ENCODE measurements around the gene NXPH1. TPM values are rescaled to one million over a fixed set of nuclear protein-coding genes. Genes with fewer than 3 reads are reported as not detected.
"Not testable (repeated sequence)": the region's sequence is repeated elsewhere in the genome, so short reads cannot be mapped to it uniquely, and the experiment has no call there.

The NXPH1 gene
- total and polyA plus RNA-seq, 3 experiments from 2014 or later: not detected

- Histone ChIP-seq H3K27ac (ENCODE audit: low read depth, low read length) (no peak overlapping the region), H3K4me1 (ENCODE audit: insufficient read depth, low read length) (no peaks in the 10 kb centered on the region), H3K36me3 (ENCODE audit: insufficient read depth, low read length) (no peaks in the 10 kb centered on the region), H3K4me3 (ENCODE audit: low read length) (no peak overlapping the region), H3K27me3 (ENCODE audit: insufficient read depth, low read length, poor library complexity, severe bottlenecking) (no peaks in the 10 kb centered on the region), H3K9me3 (ENCODE audit: low read length) (no peaks in the 10 kb centered on the region)
- no peak overlapping the region for H3K27ac Mint-ChIP-seq
- no peaks in the 10 kb centered on the region for H3K27me3 Mint-ChIP-seq
- no peak overlapping the region for H3K4me3 Mint-ChIP-seq
- ChIA-PET POLR2A (no interaction called here), CTCF (interaction anchor here (1.0 kb wide), 1 partner anchor 14 kb away, joined by 4 read pairs; no protein-coding TSS in a partner anchor)
- no peaks in the 10 kb centered on the region for H3K36me3 Mint-ChIP-seq
- no peaks in the 10 kb centered on the region for H3K4me1 Mint-ChIP-seq
- no peak for DNase-seq
- H3K9me3 Mint-ChIP-seq: peaks cover 0 to 11% (median 4%) of the 10 kb centered on the region in 5 donors
Observed at GRCh38 chr7:8724080-8724718, 290.8 kb downstream of the NXPH1 start.

- H3K36me3 ChIP-seq (ENCODE audit: insufficient read depth, low read length); H3K36me3 Mint-ChIP-seq; H3K4me3 Mint-ChIP-seq; CTCF ChIA-PET; H3K27me3 Mint-ChIP-seq; H3K27ac Mint-ChIP-seq; H3K4me1 Mint-ChIP-seq; H3K27ac ChIP-seq (ENCODE audit: low read depth, low read length); H3K4me3 ChIP-seq (ENCODE audit: low read length); H3K4me1 ChIP-seq (ENCODE audit: insufficient read depth, low read length); POLR2A ChIA-PET; H3K9me3 ChIP-seq (ENCODE audit: low read length); H3K27me3 ChIP-seq (ENCODE audit: insufficient read depth, low read length, poor library complexity, severe bottlenecking): not testable (repeated sequence)
- H3K9me3 Mint-ChIP-seq: peaks cover 2 to 20% (median 12%) of the 10 kb centered on the region in 5 donors
- peak in 1 of 5 donors; percentile 33 for DNase-seq
Observed at GRCh38 chr7:8731756-8732155, 298.3 kb downstream of the NXPH1 start.

- no peaks in the 10 kb centered on the region for H3K27me3 ChIP-seq (ENCODE audit: insufficient read depth, low read length, poor library complexity, severe bottlenecking)
- H3K9me3 ChIP-seq (ENCODE audit: low read length): no peaks in the 10 kb centered on the region
- no peak for DNase-seq
- H3K27ac ChIP-seq (ENCODE audit: low read depth, low read length): no peak overlapping the region
- Mint-ChIP-seq H3K9me3 (peaks cover 2 to 19% (median 9%) of the 10 kb centered on the region in 5 donors), H3K36me3 (no peaks in the 10 kb centered on the region), H3K4me3 (no peak overlapping the region), H3K27ac (no peak overlapping the region), H3K27me3 (no peaks in the 10 kb centered on the region), H3K4me1 (no peaks in the 10 kb centered on the region)
- no peak overlapping the region for H3K4me3 ChIP-seq (ENCODE audit: low read length)
- no peaks in the 10 kb centered on the region for H3K36me3 ChIP-seq (ENCODE audit: insufficient read depth, low read length)
- no peaks in the 10 kb centered on the region for H3K4me1 ChIP-seq (ENCODE audit: insufficient read depth, low read length)
- CTCF ChIA-PET: no interaction called here
- POLR2A ChIA-PET: no interaction called here
Observed at GRCh38 chr7:8739837-8740236, 306.4 kb downstream of the NXPH1 start.

- no peak overlapping the region for H3K27ac ChIP-seq (ENCODE audit: low read depth, low read length)
- Mint-ChIP-seq H3K36me3 (no peaks in the 10 kb centered on the region), H3K27ac (no peak overlapping the region), H3K4me3 (no peak overlapping the region), H3K9me3 (peaks cover 2 to 7% (median 5%) of the 10 kb centered on the region in 5 donors), H3K27me3 (no peaks in the 10 kb centered on the region), H3K4me1 (no peaks in the 10 kb centered on the region)
- CTCF ChIA-PET: no interaction called here
- H3K9me3 ChIP-seq (ENCODE audit: low read length): no peaks in the 10 kb centered on the region
- H3K4me3 ChIP-seq (ENCODE audit: low read length): no peak overlapping the region
- H3K36me3 ChIP-seq (ENCODE audit: insufficient read depth, low read length): no peaks in the 10 kb centered on the region
- H3K27me3 ChIP-seq (ENCODE audit: insufficient read depth, low read length, poor library complexity, severe bottlenecking): no peaks in the 10 kb centered on the region
- POLR2A ChIA-PET: no interaction called here
- DNase-seq: no peak
- no peaks in the 10 kb centered on the region for H3K4me1 ChIP-seq (ENCODE audit: insufficient read depth, low read length)
Observed at GRCh38 chr7:8742837-8743236, 309.4 kb downstream of the NXPH1 start.

GRCh38 chr7:8747338-8747737 is 313.9 kb downstream of the NXPH1 start:
- H3K36me3 Mint-ChIP-seq: no peaks in the 10 kb centered on the region

GRCh38 chr7:8751557-8752231 is 318.3 kb downstream of the NXPH1 start:
- no peak for DNase-seq
- Mint-ChIP-seq H3K4me3 (no peak overlapping the region), H3K9me3 (peaks cover 0 to 15% (median 2%) of the 10 kb centered on the region in 5 donors), H3K27ac (no peak overlapping the region), H3K36me3 (no peaks in the 10 kb centered on the region), H3K4me1 (no peaks in the 10 kb centered on the region), H3K27me3 (no peaks in the 10 kb centered on the region)
- Histone ChIP-seq H3K4me1 (ENCODE audit: insufficient read depth, low read length) (no peaks in the 10 kb centered on the region), H3K4me3 (ENCODE audit: low read length) (no peak overlapping the region), H3K27ac (ENCODE audit: low read depth, low read length) (no peak overlapping the region), H3K9me3 (ENCODE audit: low read length) (no peaks in the 10 kb centered on the region), H3K27me3 (ENCODE audit: insufficient read depth, low read length, poor library complexity, severe bottlenecking) (no peaks in the 10 kb centered on the region), H3K36me3 (ENCODE audit: insufficient read depth, low read length) (no peaks in the 10 kb centered on the region)
- POLR2A ChIA-PET: no interaction called here
- CTCF ChIA-PET: no interaction called here

More at GRCh38 chr7:8747338-8747737, 313.9 kb downstream of the NXPH1 start:
- Histone ChIP-seq H3K4me3 (ENCODE audit: low read length) (no peak overlapping the region), H3K36me3 (ENCODE audit: insufficient read depth, low read length) (no peaks in the 10 kb centered on the region), H3K4me1 (ENCODE audit: insufficient read depth, low read length) (no peaks in the 10 kb centered on the region), H3K9me3 (ENCODE audit: low read length) (no peaks in the 10 kb centered on the region), H3K27ac (ENCODE audit: low read depth, low read length) (no peak overlapping the region), H3K27me3 (ENCODE audit: insufficient read depth, low read length, poor library complexity, severe bottlenecking) (no peaks in the 10 kb centered on the region)
- peaks cover 0 to 7% (median 2%) of the 10 kb centered on the region in 5 donors for H3K9me3 Mint-ChIP-seq
- CTCF ChIA-PET: no interaction called here
- no peak overlapping the region for H3K4me3 Mint-ChIP-seq
- POLR2A ChIA-PET: no interaction called here
- DNase-seq: no peak
- no peaks in the 10 kb centered on the region for H3K27me3 Mint-ChIP-seq
- no peak overlapping the region for H3K27ac Mint-ChIP-seq
- no peaks in the 10 kb centered on the region for H3K4me1 Mint-ChIP-seq

- Histone ChIP-seq H3K36me3 (ENCODE audit: insufficient read depth, low read length) (no peaks in the 10 kb centered on the region), H3K27ac (ENCODE audit: low read depth, low read length) (no peak overlapping the region), H3K4me3 (ENCODE audit: low read length) (no peak overlapping the region), H3K4me1 (ENCODE audit: insufficient read depth, low read length) (no peaks in the 10 kb centered on the region), H3K9me3 (ENCODE audit: low read length) (no peaks in the 10 kb centered on the region), H3K27me3 (ENCODE audit: insufficient read depth, low read length, poor library complexity, severe bottlenecking) (no peaks in the 10 kb centered on the region)
- no peaks in the 10 kb centered on the region for H3K27me3 Mint-ChIP-seq
- no peak for DNase-seq
- POLR2A ChIA-PET: no interaction called here
- no peaks in the 10 kb centered on the region for H3K36me3 Mint-ChIP-seq
- CTCF ChIA-PET: no interaction called here
- H3K9me3 Mint-ChIP-seq: peaks cover 0 to 17% (median 0%) of the 10 kb centered on the region in 5 donors
- no peak overlapping the region for H3K4me3 Mint-ChIP-seq
- no peaks in the 10 kb centered on the region for H3K4me1 Mint-ChIP-seq
- peak overlapping the region in 1 of 8 donors; percentile 26 for H3K27ac Mint-ChIP-seq
Observed at GRCh38 chr7:8753355-8753754, 319.9 kb downstream of the NXPH1 start.

GRCh38 chr7:8761731-8762130 is 328.3 kb downstream of the NXPH1 start:
- POLR2A ChIA-PET: no interaction called here
- H3K27ac Mint-ChIP-seq: no peak overlapping the region
- no peak for DNase-seq
- Histone ChIP-seq H3K4me3 (ENCODE audit: low read length) (no peak overlapping the region), H3K27ac (ENCODE audit: low read depth, low read length) (no peak overlapping the region), H3K36me3 (ENCODE audit: insufficient read depth, low read length) (no peaks in the 10 kb centered on the region), H3K27me3 (ENCODE audit: insufficient read depth, low read length, poor library complexity, severe bottlenecking) (no peaks in the 10 kb centered on the region), H3K4me1 (ENCODE audit: insufficient read depth, low read length) (no peaks in the 10 kb centered on the region), H3K9me3 (ENCODE audit: low read length) (no peaks in the 10 kb centered on the region)
- no peaks in the 10 kb centered on the region for H3K27me3 Mint-ChIP-seq
- H3K4me1 Mint-ChIP-seq: no peaks in the 10 kb centered on the region
- CTCF ChIA-PET: no interaction called here
- H3K4me3 Mint-ChIP-seq: no peak overlapping the region
- no peaks in the 10 kb centered on the region for H3K36me3 Mint-ChIP-seq
- peaks cover 0 to 22% (median 2%) of the 10 kb centered on the region in 5 donors for H3K9me3 Mint-ChIP-seq
